ENCODE results near the gene PDE7B. TPM values are rescaled to one million over a fixed set of nuclear protein-coding genes. Genes with fewer than 3 reads are reported as not detected.

PDE7B gene
- total RNA-seq, 2 experiments from 2014 or later: 0.58 to 0.68 TPM

DNA sequence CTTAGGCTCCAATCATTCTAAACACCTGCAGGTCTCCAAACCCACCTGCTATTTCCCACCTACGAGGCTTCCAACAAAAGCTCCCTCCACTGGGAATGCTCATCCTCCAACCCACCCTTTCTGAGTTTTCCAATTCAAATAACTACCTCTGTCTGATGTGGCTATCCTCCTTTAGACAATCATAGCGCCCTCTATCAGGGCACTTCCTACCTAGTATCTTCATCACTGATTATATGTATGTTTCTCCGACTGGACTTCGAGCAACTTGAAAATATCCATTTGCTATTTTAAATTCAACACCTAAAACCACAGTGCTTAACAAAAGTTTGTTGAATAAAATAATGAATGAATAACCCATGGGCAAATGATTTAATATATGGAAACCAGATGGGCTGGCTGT, 357.3 kb downstream of the PDE7B start:
- Mint-ChIP-seq H3K4me1 (ENCODE audit: low read depth) (no peaks in the 10 kb centered on the region), H3K9me3 (no peaks in the 10 kb centered on the region), H3K27me3 (no peaks in the 10 kb centered on the region), H3K4me3 (no peak overlapping the region), H3K27ac (no peak overlapping the region), H3K36me3 (ENCODE audit: low read depth) (no peaks in the 10 kb centered on the region)
- intact Hi-C loops (cut with micrococcal nuclease): no loop called here
- CTCF ChIA-PET: interaction anchor here (2.2 kb wide), 1 partner anchor 18 kb away, joined by 8 read pairs; no protein-coding TSS in a partner anchor
- DNase-seq (no peak), ATAC-seq (no peak)
- POLR2A ChIA-PET: no interaction called here
- TF ChIP-seq, protein P1, sequence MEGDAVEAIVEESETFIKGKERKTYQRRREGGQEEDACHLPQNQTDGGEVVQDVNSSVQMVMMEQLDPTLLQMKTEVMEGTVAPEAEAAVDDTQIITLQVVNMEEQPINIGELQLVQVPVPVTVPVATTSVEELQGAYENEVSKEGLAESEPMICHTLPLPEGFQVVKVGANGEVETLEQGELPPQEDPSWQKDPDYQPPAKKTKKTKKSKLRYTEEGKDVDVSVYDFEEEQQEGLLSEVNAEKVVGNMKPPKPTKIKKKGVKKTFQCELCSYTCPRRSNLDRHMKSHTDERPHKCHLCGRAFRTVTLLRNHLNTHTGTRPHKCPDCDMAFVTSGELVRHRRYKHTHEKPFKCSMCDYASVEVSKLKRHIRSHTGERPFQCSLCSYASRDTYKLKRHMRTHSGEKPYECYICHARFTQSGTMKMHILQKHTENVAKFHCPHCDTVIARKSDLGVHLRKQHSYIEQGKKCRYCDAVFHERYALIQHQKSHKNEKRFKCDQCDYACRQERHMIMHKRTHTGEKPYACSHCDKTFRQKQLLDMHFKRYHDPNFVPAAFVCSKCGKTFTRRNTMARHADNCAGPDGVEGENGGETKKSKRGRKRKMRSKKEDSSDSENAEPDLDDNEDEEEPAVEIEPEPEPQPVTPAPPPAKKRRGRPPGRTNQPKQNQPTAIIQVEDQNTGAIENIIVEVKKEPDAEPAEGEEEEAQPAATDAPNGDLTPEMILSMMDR (IDR thresholded peaks at IDR 0.05): no peak

DNA sequence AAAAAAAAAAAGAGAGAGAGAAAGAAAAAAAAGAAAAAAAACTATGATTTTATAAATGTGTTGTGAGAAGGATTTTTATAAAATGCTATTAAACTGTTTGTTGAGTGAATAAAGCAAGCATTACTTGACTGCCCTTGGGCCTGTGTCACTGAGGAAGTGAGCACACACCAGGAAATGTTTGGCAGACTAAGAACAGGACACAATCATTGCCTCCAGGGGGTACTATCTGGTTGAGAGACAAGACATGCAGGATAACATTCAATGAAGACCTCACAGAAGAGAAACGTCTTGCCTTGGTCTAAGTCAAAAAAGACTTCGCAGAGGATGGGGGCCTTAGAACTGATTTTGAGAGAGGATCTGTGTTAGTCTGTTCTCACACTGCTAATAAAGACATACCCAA, 358.0 kb downstream of the PDE7B start:
- TF ChIP-seq, protein P1 (IDR thresholded peaks at IDR 0.05): no peak
- Mint-ChIP-seq H3K4me3 (no peak overlapping the region), H3K27me3 (no peaks in the 10 kb centered on the region), H3K36me3 (ENCODE audit: low read depth) (no peaks in the 10 kb centered on the region), H3K9me3 (no peaks in the 10 kb centered on the region), H3K27ac (no peak overlapping the region), H3K4me1 (ENCODE audit: low read depth) (no peaks in the 10 kb centered on the region)
- ATAC-seq: no peak
- ChIA-PET CTCF (no interaction called here), POLR2A (no interaction called here)
- intact Hi-C loops (cut with micrococcal nuclease): no loop called here
- no peak for DNase-seq

DNA sequence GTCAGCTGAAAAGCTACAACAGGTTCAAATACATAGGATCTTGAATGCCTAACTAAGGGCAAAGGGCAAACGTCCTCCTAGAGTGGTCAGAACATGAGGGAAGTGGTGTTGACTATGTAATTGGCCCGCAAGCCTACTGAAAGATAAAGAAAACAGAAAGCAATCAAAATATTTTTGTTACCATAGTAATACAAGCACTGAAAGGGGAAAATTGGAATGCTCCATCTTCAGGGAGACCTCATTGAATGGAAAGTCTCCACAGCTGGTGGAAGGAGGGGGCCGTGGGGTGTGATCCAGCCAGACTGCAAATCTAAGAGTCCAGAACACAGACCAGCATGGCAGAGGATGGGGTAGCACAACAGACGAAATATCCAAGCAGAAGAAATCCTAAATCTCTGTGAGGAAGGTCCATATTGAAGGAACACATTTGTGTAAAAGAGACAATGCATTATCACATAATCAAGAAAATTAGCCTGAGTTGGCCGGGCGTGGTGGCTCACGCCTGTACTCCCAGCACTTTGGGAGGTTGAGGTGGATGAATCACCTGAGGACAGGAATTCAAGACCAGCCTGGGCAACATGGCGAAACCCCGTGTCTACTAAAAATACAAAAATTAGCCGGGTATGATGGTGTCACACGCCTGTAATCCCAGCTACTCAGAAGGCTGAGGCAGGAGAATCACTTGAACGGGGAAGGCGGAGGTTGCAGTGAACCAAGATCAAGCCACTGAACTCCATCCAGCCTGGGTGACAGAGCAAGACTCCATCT, 359.1 kb downstream of the PDE7B start:
- POLR2A ChIA-PET: no interaction called here
- TF ChIP-seq, protein P1 (IDR thresholded peaks at IDR 0.05): no peak
- H3K36me3 Mint-ChIP-seq (ENCODE audit: low read depth): no peaks in the 10 kb centered on the region
- H3K4me3 Mint-ChIP-seq: no peak overlapping the region
- H3K27ac Mint-ChIP-seq: no peak overlapping the region
- H3K4me1 Mint-ChIP-seq (ENCODE audit: low read depth): no peaks in the 10 kb centered on the region
- no peaks in the 10 kb centered on the region for H3K27me3 Mint-ChIP-seq
- intact Hi-C loops (cut with micrococcal nuclease): no loop called here
- DNase-seq (no peak), ATAC-seq (no peak)
- no peaks in the 10 kb centered on the region for H3K9me3 Mint-ChIP-seq
- CTCF ChIA-PET: interaction anchor here (1.0 kb wide), 1 partner anchor 20 kb away, joined by 3 read pairs; no protein-coding TSS in a partner anchor

DNA sequence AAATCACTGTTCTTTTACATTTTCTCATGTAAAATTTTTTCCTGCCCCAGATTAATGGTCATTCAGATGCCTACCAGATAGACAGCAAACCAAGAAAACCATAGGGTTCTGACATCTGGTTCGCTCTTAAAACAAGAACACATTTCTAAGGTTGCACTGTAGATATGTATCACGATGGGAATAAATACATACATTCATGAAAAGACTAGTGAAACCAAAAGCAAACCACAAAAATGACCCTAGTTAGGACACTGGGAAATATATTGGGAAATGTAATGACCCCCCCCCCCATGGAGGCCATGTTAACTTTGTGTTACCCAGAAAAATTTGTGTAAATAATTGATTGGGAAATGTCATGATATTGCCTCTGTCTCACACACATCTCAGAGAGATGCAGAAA, 361.1 kb downstream of the PDE7B start:
- CTCF ChIA-PET: interaction anchor here (0.9 kb wide), 1 partner anchor 175 kb away, joined by 3 read pairs; no protein-coding TSS in a partner anchor
- H3K27me3 Mint-ChIP-seq: no peaks in the 10 kb centered on the region
- ATAC-seq (no peak), DNase-seq (no peak)
- H3K4me3 Mint-ChIP-seq: no peak overlapping the region
- H3K36me3 Mint-ChIP-seq (ENCODE audit: low read depth): no peaks in the 10 kb centered on the region
- POLR2A ChIA-PET: interaction anchor here (1.2 kb wide), 1 partner anchor 275 kb away, joined by 3 read pairs; no protein-coding TSS in a partner anchor
- H3K27ac Mint-ChIP-seq: no peak overlapping the region
- H3K9me3 Mint-ChIP-seq: no peaks in the 10 kb centered on the region
- intact Hi-C loops (cut with micrococcal nuclease): no loop called here
- H3K4me1 Mint-ChIP-seq (ENCODE audit: low read depth): no peaks in the 10 kb centered on the region
- TF ChIP-seq, protein P1 (IDR thresholded peaks at IDR 0.05): no peak

DNA sequence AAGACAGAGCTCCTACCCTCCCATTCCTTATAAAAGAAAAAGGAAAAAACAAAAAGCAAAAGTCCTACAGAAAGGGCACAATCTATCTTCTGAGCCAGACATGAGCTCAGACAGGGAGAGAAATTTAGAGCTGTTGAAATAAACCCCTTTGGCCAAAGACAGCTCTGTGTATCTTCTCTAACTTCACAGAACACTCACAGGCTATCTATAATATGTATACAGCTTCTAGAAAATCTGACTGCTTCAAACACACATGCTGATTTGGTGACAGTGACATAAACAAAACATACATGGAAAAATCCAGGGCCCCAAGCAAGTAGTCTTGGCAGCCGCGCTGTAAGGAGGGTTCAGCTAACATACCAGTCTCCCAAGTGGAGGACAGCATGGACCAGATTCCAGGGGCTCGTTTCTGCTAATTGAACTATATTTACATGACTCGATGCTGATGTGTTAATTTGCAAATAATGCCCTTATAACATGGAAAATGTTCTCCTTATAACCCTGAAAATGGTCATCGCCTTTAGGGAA, 361.6 kb downstream of the PDE7B start:
- Mint-ChIP-seq H3K9me3 (no peaks in the 10 kb centered on the region), H3K4me3 (no peak overlapping the region), H3K4me1 (ENCODE audit: low read depth) (no peaks in the 10 kb centered on the region), H3K27ac (no peak overlapping the region), H3K27me3 (no peaks in the 10 kb centered on the region), H3K36me3 (ENCODE audit: low read depth) (no peaks in the 10 kb centered on the region)
- CTCF ChIA-PET: interaction anchor here (0.9 kb wide), 1 partner anchor 176 kb away, joined by 3 read pairs; no protein-coding TSS in a partner anchor
- POLR2A ChIA-PET: interaction anchor here (1.2 kb wide), 1 partner anchor 275 kb away, joined by 3 read pairs; no protein-coding TSS in a partner anchor
- TF ChIP-seq, protein P1 (IDR thresholded peaks at IDR 0.05): no peak
- ATAC-seq: no peak
- DNase-seq: no peak
- intact Hi-C loops (cut with micrococcal nuclease): no loop called here
